Measurements from ENCODE around the gene AANAT. TPM values are rescaled to one million over a fixed set of nuclear protein-coding genes. Genes with fewer than 3 reads are reported as not detected.
"Not testable (repeated sequence)": the region's sequence is repeated elsewhere in the genome, so short reads cannot be mapped to it uniquely, and the experiment has no call there.

AANAT gene
- total RNA-seq, 1 donor from 2014 or later = not detected

GRCh38 chr17:76501827-76502307 is 34.5 kb downstream of the AANAT start:
- intact Hi-C loops (cut with micrococcal nuclease) = loop anchor here (1.0 kb wide), 2 partner anchors 9 to 49 kb away; partner anchors contain the start of gene UBE2O

- intact Hi-C loops (cut with micrococcal nuclease) = no loop called here
Measured at GRCh38 chr17:76502341-76503211, 35.2 kb downstream of the AANAT start.

DNA sequence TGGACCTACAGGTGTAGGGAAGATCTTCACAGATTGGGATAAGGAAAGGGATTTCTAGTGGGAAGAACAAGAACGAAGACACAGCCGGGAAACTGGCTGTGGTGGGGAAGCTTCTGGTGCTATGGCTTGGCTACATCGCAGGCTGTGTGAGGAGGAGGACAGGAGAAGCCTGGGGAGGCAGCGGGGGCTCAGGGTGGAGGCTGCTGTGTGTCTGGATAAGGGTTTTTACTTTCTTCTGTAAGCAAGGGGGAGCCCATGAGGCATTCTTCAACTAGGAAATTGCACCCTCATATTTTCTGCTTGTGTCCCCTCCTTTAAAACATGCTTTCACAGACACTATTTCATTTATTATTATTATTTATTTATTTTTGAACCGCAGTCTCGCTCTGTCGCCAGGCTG is 36.7 kb downstream of the AANAT start:
- intact Hi-C loops (cut with micrococcal nuclease) = no loop called here

GRCh38 chr17:76506408-76507345 is 39.3 kb downstream of the AANAT start:
- intact Hi-C loops (cut with micrococcal nuclease) = loop anchor here (1.0 kb wide), 2 partner anchors 40 to 98 kb away; no protein-coding TSS in a partner anchor

GRCh38 chr17:76508472-76509063 is 41.2 kb downstream of the AANAT start:
- intact Hi-C loops (cut with micrococcal nuclease) = not testable (repeated sequence)

DNA sequence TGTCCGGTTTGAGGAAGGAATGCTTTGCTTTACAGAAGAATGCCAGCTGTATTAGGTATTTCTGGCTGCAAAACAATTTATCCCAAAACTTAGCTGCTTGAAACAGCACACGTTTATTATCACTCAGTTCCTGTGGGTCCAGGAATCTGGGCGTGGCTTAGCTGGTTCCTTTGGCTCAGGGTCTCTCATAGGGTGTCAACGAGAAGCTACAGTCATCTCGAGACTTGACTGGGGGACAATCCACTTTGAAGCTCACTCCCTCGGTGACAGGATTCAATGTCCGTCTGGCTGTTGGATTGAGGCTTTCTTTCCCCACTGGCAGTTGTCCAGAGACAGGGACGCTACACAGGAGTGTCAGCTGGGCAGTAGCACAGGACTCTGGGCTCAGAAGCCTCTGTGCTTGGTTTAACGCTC is 43.4 kb downstream of the AANAT start:
- intact Hi-C loops (cut with micrococcal nuclease) = loop anchor here (10.0 kb wide), 1 partner anchor 196 kb away; no protein-coding TSS in a partner anchor

DNA sequence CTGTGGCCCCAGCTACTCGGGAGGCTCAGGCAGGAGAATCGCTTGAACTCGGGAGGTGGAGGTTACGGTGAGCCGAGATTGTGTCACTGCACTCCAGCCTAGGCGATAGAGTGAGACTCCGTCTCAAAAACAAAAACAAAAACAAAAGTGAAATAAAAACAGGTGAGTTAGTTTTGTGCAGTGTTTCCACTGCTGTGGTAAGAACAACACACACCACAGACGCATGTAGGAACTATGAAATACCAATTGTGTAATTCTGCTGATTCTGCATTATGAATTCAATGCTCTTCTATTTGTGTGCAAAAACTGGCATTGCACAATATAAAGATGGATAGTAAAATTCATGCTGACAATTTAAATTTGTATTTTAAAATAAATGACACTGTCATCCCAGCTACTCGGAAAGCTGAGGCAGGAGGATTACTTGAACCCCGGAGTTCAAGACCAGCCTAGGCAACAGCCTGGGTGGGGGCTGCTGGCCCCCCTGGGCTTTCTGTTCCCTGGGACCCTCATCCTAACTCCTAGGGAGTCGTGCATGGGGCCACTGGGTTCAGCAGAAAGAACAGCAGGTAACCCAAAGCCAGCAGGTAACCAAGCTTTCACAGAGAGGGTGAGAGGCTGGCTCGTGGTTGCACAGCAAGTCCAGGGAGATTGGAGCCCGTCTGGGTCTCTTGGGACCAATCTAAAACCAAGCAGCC is 44.4 kb downstream of the AANAT start:
- intact Hi-C loops (cut with micrococcal nuclease) = loop anchor here (10.0 kb wide), 1 partner anchor 197 kb away; no protein-coding TSS in a partner anchor

GRCh38 chr17:76512366-76513305 is 45.2 kb downstream of the AANAT start:
- intact Hi-C loops (cut with micrococcal nuclease) = loop anchor here (10.0 kb wide), 1 partner anchor 198 kb away; no protein-coding TSS in a partner anchor

GRCh38 chr17:76513306-76513692 is 45.9 kb downstream of the AANAT start:
- intact Hi-C loops (cut with micrococcal nuclease) = loop anchor here (10.0 kb wide), 1 partner anchor 198 kb away; no protein-coding TSS in a partner anchor

DNA sequence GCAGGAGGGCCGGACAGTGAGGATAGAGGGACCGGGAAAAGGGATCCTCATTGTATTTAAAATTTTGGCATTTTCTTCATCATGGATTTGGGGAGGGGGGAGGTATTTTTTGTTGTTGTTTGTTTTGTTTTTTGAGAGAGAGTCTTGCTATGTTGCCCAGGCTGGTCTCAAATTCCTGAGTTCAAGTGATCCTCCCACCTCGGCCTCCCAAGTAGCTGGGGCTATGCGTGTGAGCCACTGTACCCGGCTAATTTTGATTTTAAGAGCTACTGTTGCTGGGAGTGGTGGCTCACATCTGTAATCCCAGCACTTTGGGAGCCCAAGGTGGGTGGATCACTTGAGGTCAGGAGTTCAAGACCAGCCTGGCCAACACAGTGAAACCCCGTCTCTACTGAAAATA is 47.0 kb downstream of the AANAT start:
- intact Hi-C loops (cut with micrococcal nuclease) = loop anchor here (2.0 to 10.0 kb wide), 2 partner anchors 200 to 212 kb away; partner anchors contain the start of genes JMJD6 and METTL23

- intact Hi-C loops (cut with micrococcal nuclease) = loop anchor here (1.0 to 10.0 kb wide), 5 partner anchors 42 to 222 kb away; partner anchors contain the start of genes JMJD6, METTL23 and SRSF2
Measured at GRCh38 chr17:76515274-76515949, 48.0 kb downstream of the AANAT start.

- intact Hi-C loops (cut with micrococcal nuclease) = loop anchor here (10.0 kb wide), 1 partner anchor 203 kb away; no protein-coding TSS in a partner anchor
Measured at GRCh38 chr17:76517638-76518038, 50.2 kb downstream of the AANAT start.

GRCh38 chr17:76519048-76519966 is 51.9 kb downstream of the AANAT start:
- intact Hi-C loops (cut with micrococcal nuclease) = loop anchor here (10.0 kb wide), 1 partner anchor 205 kb away; no protein-coding TSS in a partner anchor

All from T-helper 2 cell treated with Interferon-gamma antibody and Interleukin-4, amounts not matched to agents 100 ng/mL and 5 ng/mL, for 36 hours (primary cell).